ENCODE results near the gene VPS13D.

VPS13D gene

DNA sequence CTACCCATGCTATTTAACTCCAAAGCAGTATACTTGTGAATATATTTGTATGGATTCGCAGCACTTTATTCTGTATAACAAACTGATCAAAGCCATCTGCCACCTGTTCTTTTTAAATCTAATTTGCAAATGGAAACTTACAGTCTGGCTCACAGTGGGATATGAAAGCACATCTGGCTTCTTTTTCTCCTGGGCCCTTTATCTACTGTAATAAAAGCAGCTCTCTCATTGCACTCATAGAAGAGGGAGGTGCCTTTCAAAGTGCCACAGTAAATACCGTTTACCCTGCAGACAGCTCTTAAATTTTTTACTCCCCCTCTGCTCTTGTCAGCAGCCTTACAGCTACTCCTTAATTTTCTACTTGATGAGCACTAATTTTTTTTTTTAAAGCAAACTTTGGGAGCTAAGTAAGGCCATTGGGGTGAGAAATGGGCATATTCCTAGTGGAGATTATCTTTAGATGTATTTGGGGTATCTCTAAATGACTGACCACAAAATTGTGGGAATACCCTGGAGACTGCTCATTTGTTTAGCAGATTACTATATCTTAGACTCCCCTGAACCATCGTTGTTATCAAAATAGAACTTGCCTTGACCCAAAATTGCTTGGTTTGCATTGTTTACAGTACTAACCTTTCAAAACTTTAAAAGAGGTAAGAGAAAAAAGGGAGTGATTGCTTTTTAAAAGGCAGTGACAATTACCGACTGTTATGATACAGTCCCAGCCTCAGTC, 110.1 kb downstream of the VPS13D start:
- no peak for DNase-seq (ENCODE audit: low spot score)

DNA sequence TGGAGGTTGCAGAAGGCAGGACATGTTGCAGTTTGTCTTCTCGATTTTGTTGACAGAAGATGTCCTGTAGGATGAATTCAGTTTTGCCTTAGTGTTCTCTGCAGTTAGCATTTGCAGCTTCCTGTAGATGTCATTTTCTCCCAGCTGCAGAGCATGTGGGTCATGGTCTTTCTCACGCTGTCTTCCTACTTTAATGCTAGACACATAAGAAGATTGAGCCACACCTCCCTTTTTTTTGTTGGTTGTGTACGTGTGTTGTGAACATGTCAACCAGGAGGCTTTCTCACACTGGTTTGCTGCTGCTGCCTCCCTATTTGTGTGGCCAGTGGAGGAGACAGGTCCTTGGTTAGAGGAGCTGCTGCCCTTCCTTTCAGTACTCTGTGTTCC, 110.7 kb downstream of the VPS13D start:
- no peak for DNase-seq (ENCODE audit: low spot score)

DNA sequence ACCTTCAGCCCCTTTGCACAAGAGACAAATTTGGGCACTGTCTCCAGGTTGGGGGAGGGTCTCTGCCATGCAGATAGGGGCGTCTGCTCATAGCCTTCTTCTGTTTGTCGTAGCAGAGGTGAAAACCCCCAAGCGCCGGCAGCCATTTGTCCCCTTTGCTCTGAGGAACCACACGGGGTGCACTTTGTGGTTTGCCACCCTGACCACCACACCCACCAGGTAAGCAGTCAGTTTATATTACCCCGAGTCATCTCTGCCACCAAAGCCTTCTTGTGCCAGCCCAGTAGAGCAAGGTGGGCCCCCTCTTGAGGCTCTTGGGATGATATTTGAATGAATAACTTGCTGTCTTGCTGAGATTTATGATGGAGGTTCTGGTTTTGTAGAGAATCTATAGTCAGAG, 111.8 kb downstream of the VPS13D start:
- no peak for DNase-seq (ENCODE audit: low spot score)

DNA sequence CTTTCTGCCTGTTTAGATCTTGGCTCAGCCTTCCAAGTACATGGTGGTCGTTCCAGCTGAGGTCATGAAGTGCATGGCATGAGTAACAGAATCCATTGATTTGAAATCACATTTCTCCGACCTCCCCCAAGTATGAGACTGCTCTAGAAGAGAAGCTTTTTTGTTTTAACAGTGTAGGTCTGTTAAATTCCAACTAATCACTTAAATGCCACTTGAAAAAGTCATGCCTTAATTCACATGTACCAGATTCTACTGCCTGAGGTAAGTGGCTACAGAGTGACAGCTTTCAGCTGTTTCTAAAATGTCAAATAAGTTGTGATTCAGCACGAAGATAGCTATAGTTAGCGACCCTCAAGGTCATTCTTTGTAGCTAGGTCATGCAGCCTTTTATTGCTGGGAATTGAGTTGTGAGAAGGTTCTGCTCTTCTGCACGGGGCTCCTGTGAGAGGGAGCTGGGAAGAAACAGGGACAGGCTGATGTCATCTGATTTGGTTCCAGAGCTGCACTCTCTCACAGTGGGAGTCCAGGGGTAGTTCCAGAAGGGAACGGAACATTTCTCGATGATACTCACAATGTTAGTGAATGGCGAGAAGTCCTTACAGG, 112.7 kb downstream of the VPS13D start:
- no peak for DNase-seq (ENCODE audit: low spot score)

DNA sequence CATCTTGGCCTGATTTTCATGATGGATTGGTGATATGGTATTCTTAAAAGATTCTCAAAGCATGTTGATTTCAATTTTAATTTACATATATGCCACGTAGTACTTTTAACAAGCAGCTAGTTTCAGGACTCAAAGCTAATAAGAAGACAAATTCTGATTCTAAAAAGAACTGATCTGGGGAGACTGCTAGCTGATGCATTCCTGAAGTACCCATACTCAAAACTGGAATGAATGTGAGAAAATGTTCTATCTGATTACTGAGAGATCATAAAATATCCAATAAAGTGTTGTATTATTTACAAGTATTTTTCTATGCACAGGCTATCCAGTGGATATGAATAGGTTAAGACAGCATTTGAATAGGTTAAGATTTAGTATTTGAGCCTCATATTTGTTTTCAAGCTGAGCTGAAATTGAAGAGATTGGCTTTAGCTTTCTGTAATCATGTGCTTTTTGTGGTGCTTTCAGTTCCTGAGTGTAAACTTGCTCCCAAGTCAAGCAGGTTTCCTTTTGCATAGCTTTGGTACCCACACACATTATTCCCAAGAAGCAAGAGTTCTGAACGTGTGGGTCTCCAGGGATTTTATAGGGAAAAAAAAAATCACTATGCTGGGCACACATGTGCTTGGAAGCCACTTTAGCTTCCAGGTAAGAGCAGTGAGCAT, 114.1 kb downstream of the VPS13D start:
- DNase-seq (ENCODE audit: low spot score), result no peak

DNA sequence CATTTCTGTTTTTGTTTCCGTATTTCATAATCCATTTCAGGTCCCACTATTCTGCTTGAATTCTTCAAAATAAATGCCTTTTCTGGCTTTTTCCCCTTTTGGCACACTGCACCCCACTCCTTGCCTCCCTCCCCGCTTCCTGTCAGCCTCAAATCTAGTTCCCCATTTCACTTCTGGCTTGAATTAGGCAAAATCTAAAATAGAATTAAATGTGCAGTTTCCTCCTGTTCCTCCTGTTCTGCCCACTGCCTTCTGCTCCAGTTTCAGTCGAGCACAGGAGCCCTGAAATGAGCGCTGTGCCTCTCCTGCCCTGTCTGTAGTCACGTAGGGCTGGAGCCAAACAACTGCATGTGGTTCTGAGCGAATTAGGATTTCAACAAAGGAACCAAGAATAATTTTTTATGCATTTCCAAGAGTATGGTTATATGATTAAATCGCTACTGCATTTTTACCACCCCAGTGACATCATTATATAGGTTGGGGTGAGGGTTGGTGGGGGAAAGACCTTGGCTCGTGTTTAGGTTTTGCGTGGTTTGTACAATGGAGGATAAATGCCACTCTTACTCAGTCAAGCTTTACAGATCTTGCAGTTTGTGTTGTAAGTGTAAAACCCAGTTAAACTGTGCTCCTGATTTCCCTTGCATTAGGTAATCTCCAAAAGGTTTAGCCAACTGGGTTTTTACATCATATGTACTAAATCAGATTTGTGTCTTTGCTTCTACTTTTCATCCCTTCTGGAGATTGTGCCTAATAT, 114.9 kb downstream of the VPS13D start:
- DNase-seq (ENCODE audit: low spot score), result no peak

DNA sequence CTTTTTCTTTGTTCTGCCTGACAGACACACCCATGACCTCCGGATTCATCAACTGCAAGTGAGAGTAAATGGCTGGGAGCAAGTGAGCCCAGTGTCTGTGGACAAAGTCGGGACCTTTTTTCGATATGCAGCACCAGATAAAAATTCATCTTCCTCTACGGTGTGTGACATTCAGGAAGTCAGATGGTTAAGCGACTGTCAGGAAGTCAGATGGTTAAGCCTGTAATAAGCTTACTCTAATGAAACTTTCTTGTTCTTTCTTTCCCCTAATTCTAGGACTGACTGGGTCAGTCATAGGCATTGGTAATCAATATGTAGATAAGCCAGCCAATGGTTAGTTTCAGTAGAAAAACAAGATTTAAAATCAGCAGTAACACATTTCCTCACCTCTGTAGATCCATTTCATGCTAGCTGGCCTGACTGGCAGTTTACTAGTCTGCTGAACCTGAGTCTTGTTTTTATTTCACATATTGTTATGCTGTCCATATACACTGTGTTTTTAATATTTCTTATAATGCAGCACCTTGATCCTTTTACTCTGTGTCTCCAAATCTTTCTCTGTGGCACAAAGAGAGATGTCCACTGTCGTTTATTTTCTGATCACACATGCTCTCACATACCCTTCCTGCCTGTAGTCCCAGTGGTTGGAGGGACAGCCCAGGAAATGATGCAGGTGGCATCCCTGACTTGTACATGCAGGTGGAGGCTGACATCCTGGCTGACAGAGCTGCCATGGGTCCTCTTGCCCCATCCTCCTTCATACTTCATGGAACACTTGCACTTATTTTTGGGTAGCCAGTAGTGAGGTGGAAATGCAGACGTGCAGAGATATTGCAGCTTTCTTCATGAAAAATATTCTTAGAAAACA, 115.8 kb downstream of the VPS13D start:
- no peak for DNase-seq (ENCODE audit: low spot score)

DNA sequence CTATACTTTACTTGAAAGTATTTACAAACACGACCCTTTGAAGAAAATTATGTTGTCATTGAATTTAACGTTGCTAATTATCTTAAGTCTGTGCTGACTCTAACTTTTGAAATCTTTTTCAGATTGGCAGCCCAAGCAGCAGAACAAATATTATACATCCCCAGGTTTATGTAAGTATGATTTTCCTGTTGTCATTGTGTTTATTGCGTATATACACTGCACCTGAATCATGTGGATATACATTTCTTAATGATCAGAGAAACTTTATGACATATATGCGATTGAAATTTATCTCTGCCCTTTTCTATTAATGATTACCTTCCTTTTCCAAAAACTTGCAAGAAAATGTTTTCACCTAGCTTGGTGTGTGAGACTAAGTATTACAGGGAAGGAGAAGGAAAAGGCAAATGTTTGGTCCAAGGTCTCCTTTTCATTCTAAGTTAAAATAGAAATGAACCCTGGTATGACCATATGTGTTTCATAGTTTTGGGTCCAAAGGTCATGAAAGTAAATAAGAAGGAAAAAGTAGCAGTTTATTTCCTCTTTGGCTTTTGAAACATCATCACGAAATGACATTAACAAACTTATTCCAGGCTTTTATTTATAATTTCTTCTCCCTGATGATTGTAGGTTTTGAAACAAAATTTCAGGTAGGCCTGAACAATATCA, 116.8 kb downstream of the VPS13D start:
- DNase-seq (ENCODE audit: low spot score), result no peak

DNA sequence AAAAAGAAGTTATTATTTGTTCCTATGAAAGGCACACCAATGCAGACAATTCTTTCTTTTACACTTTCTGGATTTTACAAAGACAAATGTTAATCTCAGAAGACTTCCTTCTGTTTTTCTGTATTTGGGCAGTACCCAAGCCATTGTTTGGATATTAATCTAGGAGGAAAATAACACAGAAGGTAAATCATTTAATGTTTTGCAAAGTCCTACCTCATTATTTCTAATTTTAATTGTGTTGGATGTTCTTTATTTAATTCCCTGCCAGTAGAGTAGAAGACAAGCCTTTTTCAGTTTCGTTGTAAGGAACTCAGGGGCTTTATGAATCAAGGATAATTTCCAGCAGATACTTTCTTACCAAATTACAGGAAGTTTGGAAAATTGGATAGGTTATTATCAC, 118.3 kb downstream of the VPS13D start:
- no peak for DNase-seq (ENCODE audit: low spot score)

DNA sequence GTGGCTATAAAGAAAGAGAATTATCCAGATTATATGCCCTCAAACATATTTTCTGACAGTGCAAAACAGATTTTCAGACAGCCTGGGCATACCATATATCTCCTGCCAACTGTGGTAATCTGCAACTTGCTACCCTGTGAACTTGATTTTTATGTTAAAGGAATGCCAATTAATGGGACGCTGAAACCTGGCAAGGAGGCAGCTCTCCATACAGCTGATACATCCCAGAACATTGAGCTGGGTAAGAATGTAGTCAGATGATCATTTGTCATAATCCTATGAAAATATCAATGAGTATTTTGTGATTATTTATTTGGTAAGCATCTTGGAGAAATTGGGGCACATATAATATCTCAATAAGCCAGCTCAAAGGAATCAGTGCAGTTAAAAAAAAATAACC, 124.2 kb downstream of the VPS13D start:
- no peak for DNase-seq (ENCODE audit: low spot score)

DNA sequence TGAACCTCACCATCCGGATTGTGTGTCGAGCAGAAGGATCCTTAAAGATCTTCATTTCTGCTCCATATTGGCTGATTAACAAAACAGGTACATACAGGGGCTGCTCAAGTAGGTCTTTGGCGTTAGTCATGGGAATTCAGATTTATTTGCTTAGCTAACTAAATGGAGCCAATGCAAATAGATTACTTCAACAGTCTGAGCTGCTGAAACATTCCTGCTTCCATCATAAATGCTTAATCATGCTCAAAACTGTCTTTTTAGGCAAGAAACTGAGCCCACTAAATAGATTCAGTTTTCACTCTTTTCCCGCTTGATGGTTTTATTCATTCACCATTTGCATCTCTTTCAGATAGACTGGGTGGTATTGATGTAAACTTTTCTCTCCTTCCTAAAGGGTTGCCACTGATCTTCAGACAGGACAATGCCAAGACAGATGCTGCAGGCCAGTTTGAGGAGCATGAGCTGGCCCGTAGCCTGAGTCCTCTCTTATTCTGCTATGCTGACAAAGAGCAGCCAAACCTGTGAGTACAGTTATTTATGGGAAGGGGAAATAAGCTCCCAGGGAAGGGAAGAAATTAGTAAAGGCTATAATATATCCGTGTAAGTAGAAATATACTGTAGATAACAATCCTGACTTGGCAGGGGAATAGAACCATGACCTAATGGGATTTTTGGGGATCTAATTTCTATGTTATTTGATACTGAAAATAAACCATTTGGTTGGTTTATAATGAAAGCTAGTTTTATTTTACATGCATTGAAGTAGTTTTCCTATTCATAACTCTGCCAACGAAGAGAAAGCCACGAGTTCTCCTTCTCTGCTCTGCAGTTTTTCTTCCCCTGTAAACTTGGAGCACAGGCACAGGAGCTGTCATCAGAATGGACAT, 126.4 kb downstream of the VPS13D start:
- no peak for DNase-seq (ENCODE audit: low spot score)

DNA sequence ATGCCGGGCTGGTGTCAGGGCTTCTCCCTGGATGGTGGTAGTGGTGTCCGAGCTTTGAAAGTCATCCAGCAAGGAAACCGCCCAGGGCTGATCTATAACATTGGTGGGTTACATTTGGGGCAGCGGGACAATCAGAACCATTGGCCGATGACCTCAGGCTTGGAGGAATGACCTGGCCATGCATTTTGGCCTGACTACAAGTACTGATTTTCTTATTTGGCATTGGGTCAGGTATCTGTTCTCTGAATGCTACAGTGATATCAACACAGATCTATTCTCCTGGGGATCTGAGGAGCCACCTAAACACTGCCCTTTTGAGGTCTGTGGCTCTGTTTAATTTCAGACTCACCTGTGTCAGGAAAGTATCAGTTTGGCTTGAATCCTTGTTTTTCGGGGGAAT, 128.7 kb downstream of the VPS13D start:
- no peak for DNase-seq (ENCODE audit: low spot score)

DNA sequence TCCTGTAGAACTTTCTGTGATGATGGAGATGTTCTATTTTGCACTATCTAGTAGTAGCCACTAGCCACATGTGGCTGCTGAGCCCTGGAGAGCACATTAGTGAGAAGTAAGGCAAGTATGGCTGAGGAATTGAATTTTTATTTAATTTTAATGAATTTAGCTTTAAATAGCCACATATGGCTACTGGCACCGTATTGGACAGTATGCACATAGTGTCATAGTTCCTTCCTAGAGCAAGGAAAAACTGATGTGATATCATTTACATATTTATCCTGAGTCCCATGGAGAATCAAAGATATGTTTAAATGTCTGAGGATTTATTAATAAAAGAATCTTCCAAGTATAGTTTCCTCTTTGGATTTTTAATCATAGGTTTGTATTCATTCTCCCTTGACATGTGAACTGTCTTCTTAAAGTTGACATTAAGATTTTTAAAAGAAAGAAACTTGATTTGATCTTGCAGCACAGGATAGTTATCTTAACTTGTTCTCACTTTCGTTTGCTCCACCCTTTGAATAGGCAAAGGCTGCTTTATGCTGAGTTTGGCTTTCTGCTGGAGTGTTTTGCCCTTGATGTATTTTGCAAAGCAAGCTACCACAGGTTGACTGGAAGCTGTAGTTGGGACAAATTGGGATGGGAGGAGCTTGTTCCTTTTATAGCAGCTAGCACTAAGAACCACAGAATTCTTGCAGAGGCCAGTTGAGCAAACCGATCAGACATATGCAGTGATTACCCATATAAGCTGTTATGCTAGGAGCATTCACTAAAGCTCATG, 129.7 kb downstream of the VPS13D start:
- no peak for DNase-seq (ENCODE audit: low spot score)

DNA sequence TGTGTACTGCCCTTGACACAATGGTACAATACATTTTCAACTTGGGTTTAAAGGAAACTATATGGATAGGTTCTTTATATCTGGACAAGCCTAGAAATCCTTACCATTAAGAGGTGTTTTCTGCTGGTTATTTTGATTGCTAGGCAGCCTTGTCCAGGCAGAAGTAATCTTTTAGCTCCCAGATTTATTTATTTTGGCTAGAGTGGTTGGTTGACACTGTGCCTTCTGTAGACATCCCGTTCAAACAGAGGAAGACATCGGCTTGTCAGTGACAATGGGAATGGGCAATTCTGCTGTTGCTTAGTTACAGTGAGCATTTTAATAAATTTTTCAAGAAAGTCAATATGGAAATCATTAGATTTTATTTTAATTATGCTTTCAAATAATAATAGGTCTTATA, 138.8 kb downstream of the VPS13D start:
- DNase-seq (ENCODE audit: low spot score), result no peak

DNA sequence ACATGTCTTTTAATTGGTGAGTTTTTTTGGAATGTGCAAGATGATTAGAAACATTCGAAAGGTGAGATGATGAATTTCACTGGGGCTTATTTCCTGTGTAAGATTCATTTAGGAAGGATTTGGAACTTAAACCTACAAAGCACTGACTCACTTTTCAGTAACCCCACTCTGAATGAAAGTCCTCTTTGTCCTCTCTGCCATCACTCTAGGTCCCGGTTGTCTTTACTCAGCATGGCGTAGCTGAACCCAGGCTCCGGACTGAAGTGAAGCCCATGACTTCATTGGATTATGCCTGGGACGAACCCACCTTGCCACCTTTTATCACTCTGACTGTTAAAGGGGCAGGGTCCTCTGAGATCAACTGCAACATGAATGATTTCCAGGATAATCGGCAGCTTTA, 139.4 kb downstream of the VPS13D start:
- no peak for DNase-seq (ENCODE audit: low spot score)

DNA sequence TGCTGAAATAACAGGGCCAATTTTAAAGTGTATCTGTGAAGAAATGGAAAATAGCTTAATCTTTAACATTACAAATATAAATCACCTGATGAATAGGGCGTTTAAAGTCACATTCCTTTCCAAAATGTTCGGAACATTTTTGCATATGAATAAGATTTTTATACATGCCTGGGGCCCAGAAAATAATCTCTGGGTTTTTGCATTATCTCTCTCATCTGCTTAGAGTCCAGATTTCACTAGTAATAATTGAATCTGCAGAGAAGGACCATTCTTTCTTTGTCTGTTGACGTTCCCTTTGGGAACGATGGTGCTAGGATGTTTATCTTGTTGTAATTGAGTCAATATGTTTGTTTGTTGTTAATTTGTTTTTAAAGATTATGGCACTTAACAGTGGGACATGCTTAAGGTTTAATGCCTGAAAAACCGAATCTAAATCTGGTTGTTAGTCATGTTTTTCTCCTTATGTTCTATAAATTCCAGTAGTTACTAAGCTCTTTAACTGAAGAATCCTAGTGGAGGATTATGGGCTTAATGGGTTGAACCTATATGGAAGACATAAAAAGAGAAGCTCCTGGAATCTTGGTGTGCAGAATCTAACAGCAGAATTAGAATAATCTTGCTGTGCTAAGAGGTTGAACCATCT, 140.6 kb downstream of the VPS13D start:
- DNase-seq (ENCODE audit: low spot score), result no peak

DNA sequence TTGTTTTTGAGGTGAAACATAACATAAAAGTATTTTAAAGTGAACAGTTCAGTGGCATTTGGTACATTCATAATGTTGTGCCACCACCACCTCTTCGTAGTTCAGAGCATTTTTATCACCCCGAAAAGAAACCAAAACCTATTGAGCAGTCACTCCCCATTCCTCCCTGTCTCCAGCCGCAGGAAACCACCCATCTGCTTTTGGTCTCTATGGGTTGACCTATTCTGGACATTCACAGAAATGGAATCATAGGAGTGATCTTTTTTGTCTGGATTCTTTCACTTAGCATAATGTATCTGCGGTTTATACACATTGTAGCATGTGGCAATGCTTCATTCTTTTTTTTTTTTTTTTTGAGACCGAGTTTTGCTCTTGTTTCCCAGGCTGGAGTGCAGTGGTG, 141.2 kb downstream of the VPS13D start:
- no peak for DNase-seq (ENCODE audit: low spot score)

DNA sequence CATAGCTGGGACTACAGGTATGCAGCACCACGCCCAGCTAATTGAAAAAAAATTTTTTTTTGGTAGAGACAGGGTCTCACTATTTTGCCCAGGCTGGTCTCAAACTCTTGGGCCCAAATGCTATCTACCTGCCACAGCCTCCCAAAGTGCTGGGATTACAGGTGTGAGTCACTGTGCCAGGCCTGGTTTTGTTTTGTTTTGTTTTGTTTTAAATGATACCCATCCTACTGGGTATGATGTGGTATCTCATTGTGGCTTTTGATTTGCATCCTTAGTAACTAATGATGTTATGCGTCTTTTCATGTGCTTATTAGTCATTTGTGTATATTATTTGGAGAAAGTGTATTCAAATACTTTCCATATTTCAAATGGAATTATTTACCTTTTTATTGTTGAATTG, 142.3 kb downstream of the VPS13D start:
- DNase-seq (ENCODE audit: low spot score), result no peak

DNA sequence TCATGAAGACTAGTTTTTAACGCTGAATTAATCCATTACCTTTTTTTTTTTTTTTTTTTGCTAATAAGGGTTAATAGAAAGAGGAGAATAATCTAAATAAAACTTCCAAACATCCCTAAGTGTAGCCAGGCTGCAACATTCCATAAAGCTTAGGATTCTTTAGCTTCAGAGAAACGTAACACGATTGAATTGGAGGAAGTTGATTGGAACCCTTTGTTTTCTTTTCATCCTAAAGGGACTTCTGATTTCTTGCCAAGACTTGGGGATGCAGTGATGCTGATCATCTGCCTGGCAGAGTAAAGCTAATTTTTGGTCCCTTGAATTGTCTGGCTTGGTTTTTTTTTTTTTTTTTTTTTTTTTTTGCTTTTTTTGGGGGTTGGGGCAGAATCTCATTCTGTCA, 142.9 kb downstream of the VPS13D start:
- no peak for DNase-seq (ENCODE audit: low spot score)
